HuH-7.5 (cell line): ENCODE results near the gene SERINC5.
A peak's percentile ranks its signal among the peaks of the same experiment; 100 is the strongest.
"Not testable (repeated sequence)": the region's sequence is repeated elsewhere in the genome, so short reads cannot be mapped to it uniquely, and the experiment has no call there.

ENCODE experiments used
- DNase-seq: peaks from one replicate; pipeline ENCODE4 v3.0.0; 2011; ENCODE audit warnings: low spot score

The SERINC5 gene

DNA sequence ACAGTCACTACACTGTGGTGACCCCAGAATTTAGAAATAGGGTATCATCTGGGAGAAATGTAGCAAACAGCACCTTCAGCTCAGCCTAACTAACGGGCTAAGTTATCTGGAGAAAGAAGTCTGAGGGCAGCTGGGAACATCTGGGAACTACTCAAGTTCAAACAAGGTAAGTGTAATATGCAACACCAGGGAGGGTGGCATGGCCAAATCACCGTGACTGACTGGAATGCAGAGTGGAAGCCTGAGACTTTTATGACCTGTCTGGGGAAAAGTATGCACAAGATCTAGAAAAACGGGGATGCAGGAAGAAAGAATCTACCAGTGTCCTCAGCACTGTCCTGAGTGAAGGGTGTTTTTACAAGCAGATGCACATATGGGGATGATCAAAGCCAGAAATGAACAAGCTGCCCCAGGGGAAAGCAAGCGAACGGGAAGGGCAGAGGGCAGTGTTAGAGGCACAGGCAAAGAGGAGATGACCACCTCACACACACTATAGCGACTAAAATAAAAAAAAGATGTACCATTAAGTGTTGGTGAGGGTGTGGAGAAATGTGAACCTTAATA is 59.9 kb downstream of the SERINC5 start:
- DNase-seq, result no peak

- no peak for DNase-seq
These were observed 61.4 kb downstream of the SERINC5 start for GRCh38 chr5:80194468-80194867.

DNA sequence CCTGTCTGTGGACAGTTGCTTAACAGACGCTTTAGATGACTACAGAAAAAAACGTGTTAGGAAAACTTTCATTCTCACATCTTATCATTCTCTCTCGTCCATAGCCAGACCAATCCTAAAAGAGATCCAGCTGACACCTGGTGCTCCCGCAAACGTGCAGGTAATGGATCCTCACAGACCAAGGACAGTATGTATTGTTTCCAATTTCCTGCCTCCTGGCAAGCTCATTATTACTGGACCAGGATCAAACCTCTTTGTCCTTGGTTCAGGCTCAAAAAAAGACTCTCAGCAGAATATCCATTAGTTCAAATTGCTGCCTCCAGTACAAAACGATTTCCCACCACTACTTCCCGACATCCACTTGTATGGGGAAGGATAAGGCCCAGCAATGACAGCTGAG is 62.4 kb downstream of the SERINC5 start:
- no peak for DNase-seq

DNA sequence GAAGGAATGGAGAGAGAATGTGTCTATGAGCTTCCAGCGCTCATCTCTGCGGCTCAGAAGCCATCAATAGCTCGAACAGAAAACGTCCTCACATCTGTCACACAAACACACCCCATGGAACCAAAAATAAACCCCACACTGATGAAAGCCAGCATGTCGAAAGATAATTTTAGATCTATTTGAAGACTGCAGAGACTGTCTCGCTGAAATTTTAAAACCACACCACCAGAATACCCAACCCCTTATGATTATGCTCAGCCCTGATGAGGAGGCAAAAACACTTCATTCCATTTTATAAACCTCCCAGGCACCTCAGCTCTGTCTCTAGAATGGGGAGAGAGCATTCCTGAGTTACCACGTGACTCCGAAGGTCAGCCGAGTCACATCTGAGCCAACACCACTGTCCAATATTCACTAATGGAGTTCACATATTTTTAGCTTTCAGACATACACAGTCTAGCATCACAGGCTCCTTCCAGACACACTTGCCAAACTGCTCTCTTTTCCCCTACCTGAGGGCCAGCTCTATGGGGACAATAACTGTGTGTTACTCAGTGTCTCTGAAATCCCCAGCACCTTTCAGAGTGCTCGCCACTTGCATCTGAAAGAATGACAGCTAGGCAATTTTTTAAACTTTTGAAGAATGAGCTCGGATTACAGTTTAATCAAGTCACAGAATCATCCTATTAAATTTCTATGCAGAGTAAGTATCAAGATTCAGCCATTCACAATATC is 63.2 kb downstream of the SERINC5 start:
- DNase-seq, result no peak

GRCh38 chr5:80191991-80192398 is 63.9 kb downstream of the SERINC5 start:
- DNase-seq, result no peak

DNA sequence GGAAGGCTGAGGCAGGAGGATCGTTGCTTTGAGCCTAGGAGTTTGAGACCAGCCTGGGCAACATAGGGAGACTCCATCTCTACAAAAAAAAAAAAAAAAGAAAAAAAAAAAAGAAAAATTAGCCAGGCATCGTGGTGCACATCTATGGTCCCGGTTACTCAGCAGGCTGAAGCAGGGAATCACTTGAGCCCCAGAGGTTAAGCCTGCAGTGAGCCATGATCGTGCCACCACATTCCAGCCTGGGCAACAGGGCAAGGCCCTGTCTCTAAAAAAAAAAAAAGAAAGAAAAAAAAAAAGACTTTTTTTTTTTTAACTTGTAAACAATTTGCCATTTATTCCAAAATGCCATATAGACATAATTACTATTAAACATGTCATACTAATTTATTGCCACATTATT is 64.5 kb downstream of the SERINC5 start:
- no peak for DNase-seq

DNA sequence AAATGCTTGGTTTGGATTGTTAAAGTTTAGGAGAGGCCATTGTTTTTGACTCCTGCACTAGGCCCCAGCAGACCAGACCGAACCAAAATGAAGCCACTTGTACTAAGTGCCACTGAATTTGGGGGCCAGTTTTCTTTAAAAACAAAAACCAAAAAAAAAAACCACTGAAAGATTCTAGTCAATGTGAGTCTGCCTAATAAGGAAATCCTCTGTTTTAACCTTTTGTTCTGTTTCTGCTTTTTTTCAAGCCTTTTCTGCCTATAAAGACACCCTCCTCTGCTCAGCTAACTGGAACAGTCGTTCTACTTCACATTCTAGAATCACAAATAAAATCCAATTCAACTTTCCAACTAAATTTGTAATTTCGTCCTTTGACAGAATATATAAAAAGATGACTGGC is 64.9 kb downstream of the SERINC5 start:
- DNase-seq, result no peak

DNA sequence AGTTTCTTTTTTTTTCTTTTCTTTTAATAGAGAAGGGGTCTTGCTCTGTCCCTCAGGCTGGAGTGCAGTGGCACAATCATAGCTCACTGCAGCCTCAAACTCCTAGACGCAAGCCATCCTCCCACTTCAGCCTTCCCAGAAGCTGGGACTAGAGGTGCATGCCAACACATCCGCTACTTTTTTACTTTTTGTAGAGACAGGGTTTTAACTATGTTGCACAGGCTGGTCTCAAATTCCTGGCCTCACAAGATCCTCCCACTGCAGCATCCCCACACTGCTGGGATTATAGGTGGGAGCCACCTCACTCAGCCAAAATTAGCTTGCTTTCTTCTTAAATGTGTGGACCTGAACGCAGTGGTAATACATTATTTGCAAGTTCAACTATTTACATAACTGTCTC is 66.1 kb downstream of the SERINC5 start:
- DNase-seq, result no peak

- no peak for DNase-seq
These were observed 66.6 kb downstream of the SERINC5 start for GRCh38 chr5:80189201-80189600.

- no peak for DNase-seq
These were observed 68.3 kb downstream of the SERINC5 start for GRCh38 chr5:80187421-80188090.

DNA sequence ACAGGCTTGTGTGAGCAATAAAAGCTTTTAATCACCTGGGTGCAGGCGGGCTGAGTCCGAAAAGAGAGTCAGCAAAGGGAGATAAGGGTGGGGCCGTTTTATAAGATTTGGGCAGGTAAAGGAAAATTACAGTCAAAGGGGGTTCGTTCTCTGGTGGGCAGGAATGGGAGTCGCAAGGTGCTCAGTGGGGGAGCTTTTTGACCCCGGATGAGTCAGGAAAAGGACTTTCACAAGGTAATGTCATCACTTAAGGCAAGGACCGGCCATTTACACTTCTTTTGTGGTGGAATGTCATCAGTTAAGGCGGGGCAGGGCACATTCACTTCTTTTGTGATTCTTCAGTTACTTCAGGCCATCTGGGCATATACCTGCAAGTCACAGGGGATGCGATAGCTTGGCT is 70.3 kb downstream of the SERINC5 start:
- DNase-seq, result not testable (repeated sequence)

GRCh38 chr5:80185095-80185494 is 70.8 kb downstream of the SERINC5 start:
- no peak for DNase-seq

DNA sequence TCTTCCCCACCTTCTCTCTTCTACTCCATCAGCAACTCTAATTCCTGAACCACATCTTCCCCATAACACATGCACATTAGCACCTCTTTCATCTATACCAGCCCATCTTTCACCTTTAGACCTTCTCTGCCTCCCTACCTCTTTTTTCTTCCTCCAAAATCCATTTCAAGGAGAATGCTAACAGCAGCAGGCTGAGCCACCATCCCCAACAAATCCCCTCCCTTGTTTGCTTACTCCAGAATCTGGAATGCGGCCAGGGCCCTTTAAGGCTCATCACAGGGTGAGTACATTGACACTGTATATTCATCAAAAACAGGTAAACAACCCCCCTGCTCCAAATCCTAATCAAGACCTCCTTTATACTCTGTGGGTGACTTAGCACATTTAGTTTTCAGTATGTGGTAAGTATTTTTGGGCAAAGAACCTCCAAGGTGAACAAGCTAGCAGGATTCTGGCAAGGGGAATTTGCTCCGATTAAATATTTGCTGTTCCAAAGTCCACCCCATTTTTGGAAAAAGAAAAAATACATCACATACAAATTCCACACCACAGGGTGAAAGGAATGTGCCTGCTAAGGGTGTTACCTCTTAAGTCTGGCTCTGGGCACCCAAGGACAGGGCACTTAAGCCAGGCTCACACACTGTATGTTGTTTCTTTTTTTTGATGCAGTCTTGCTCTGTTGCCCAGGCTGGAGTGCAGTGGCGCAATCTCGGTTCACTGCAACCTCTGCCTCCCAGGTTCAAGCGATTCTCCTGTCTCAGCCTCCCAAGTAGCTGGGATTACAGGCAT is 71.4 kb downstream of the SERINC5 start:
- DNase-seq, result peak; percentile 25

- not testable (repeated sequence) for DNase-seq
These were observed 72.1 kb downstream of the SERINC5 start for GRCh38 chr5:80183728-80184234.

GRCh38 chr5:80182809-80183580 is 72.9 kb downstream of the SERINC5 start:
- DNase-seq, result no peak

DNA sequence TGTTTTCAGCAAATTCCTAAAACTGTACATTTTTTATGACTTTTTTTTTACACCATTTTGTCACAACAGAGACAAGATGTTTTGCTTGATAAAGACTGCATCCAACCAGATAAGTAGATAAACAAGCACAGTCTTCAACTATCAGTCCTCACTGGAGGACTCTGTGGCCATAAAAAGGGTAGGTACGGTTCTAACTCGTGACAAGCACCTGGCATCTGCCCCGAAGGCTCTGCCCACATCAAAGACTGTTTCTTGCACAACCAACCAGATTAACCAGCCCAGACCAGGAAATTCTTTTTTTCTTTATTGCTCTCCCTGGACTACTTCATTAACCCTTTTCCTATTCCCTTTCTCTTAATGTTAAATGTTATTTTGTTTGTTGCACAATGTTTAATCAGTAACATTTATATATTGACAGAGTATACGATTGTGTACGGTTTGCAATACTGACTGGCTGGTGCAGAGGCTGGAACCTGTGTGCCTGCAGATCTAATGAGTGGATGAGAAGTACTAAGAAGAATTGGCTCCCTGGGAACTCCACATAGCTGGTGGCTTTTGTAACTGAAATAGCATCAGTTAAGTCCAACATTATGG is 74.1 kb downstream of the SERINC5 start:
- no peak for DNase-seq

- no peak for DNase-seq
These were observed 78.6 kb downstream of the SERINC5 start for GRCh38 chr5:80177236-80177635.

DNA sequence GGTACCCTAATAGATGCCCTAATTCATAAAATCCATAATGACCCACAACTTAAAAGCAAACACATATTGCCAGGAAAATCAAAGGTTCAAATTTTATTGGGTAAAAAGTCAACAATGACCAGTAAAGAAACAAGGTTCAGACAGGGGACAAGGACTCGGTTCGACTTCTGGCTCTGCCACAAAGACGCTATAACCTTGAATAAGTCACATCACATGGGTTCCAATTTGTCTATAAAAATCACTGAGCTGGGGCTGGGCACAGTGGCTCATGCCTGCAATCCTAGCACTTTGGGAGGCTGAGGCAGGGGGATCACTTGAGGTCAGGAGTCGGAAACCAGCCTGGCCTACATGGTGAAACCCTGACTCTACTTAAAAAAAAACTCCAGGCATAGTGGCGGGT is 80.5 kb downstream of the SERINC5 start:
- no peak for DNase-seq

DNA sequence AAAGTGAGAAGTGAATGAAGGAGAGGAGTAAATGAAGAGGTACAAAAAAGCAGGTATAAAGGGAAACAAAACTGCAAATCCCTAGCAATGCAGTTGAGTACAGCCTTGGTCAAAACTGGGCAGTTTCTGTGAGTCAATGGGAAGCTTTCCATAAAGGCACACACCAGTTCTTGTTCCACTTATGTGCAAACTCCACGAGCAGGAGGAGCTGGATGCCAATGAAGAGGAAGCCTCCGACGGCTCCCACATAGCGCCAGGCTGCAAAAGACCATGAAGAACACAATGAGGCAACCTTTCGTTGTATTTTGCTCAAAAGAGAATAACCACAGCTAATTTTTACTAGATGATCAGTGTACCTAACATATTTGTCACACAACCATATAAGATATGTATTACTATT is 81.1 kb downstream of the SERINC5 start:
- no peak for DNase-seq

DNA sequence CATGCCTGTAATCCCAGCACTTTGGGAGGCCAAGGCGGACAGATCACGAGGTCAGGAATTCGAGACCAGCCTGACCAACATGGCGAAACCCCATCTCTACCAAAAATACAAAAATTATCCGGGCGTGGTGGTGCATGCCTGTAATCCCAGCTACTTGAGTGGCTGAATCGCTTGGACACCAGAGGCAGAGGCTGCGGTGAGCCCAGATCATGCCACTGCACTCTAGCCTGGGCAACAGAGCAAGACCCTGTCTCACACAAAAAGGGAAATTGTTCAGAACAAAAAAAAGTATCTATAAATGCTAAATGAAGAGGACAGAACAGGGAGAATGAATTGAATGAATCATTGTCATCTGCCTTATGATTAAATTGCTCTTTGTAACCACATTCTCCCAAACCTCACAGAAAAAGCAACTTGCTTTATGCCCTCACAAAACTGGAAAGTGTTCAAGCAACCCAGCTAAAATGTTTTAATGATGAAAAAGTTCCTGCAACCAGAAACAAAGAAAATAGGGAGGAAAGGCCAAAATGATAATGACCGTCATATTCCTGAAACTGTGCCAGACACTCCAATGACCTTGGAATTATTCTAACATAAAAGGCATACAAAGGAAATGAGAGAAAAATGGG is 83.7 kb downstream of the SERINC5 start:
- DNase-seq, result no peak

DNA sequence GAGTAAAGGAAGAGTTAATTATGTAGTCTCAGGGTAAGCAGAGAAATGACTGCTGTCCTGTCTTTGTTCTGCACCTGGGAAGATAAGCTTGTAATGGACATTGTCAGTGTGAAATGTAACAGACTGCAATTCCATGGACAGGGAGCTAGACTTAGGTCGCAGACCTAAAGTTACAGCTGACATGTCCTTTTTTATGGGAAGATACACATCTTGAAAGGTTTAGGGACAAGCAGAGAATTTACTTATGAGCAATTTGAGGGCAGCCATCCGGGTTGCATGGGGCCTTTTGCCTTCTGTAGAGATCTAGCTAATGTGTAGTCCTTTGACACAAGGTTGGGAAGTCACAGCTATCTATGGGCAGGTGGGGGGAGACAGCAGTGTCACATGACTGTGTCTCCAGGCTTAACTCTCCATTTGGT is 85.7 kb downstream of the SERINC5 start:
- DNase-seq, result no peak
